GM19397 (cell line): Measurements from ENCODE around the gene HDAC7.

Experiments used
- ATAC-seq: cut with Tn5 transposase; IDR thresholded peaks from one replicate; pipeline ENCODE4 v1.9.1; 2021; ENCODE audit warnings: mild to moderate bottlenecking, moderate library complexity; ENCODE audit not compliant: unreplicated experiment

Gene HDAC7

GRCh38 chr12:47768323-47768811 lies 51.3 kb downstream of the HDAC7 start:
- ATAC-seq = no peak

DNA sequence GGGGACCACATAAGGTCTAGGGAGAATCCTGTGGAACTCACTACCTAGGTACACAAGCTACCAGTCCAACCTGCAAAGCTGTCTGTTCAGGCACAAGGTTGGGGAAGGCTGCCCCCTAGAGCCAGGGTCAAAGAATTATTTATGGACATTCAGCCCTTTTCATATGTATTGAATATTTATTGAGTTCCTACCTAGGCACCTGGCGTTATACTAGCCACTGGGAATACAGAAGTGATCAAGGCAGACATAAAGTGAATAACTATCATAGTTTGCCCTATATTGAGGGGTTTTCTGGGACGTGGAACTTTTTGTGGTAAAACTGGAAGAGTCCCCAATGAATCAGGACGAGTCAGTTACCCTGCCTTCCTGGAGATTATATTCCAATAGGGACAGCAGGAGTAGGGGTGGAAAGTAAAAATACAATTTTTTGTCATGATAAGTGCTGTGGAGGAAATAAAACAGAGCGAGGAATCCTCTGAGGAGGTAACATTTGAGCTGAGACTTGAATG lies 52.4 kb downstream of the HDAC7 start:
- no peak for ATAC-seq

DNA sequence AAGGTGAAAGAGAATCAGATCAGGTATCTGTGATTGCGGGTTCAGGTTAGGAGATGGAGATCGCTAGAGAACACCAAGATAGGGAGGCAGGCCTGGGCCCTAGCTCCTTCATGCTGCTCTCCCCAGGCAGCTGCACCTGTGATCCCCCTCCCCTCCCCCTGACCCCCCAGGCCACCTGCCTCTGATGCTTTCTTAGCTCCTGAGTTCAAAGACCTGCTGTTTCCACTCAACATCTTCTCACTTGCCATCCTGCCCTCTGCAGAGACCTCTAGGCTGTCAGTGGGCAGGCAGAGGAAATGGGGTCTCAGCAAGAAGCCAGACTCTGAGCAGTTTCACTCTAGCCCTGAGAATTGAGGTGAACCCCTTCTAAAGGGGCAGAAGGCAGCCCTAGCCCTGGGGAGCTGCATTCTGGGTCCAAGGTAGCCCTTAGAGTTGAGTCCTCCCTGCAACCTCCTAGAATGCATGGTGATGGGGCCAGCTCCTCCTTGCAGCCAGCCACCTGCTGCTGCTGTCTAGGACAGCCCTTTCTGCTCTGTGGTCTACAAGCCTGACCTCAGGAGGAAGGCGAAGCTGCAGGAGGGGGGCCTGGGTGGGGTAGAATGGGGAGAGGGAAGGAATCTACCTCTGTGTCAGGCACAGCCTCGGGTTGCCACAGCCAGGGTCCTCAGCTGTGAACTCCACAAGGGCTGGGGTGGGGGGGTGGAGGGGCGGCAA lies 53.0 kb downstream of the HDAC7 start:
- no peak for ATAC-seq

GRCh38 chr12:47763481-47764346 lies 56.0 kb downstream of the HDAC7 start:
- no peak for ATAC-seq

DNA sequence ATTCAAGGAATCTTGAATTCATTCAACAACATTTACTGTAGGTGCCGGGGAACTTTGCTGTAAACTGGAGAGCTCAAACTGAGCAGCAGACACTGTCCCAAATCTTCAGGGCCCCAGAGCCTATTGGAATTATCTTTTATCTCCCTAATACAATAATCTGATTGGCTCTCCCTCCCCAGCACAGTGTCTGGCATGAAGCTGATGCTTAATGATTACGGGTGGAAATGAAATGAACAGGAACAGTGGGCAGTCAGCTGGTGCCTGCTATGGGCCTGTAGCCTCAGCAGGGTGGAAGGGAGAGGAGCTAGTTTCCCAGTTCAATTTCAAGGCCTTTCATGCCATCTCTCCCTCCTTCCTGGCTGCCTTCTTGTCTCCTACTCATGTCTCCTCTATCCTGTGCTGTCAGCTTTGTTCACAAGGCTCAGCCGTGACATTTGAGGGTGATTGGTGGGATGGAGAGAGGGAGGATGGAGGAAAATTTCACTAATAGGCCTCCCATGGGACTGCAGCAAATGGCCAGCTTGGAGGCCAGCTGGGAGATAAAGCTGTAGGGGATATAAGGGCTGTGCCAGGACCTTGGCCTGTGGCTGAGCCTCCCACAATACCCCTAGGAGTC lies 56.7 kb downstream of the HDAC7 start:
- ATAC-seq = no peak

- ATAC-seq = peak; percentile 64
Observed at GRCh38 chr12:47758834-47759690, 60.6 kb downstream of the HDAC7 start, which contains the start of gene RAPGEF3. RAPGEF3 (minus strand) TSS chr12:47758880; CDS start chr12:47758556, 324 bp downstream.

DNA sequence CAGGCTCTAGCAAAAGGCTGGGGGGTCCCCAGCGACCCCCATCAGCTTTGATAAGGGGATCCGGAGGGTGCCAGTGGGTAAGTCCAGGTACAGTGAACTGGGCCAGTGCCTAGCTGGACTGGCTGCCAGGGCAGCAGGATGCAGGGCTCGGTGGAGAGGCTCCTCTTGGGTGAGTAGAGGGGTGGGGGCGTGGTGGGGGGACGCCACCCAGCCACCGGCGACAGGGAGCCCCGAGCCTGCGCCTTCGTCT lies 61.2 kb downstream of the HDAC7 start:
- no peak for ATAC-seq

DNA sequence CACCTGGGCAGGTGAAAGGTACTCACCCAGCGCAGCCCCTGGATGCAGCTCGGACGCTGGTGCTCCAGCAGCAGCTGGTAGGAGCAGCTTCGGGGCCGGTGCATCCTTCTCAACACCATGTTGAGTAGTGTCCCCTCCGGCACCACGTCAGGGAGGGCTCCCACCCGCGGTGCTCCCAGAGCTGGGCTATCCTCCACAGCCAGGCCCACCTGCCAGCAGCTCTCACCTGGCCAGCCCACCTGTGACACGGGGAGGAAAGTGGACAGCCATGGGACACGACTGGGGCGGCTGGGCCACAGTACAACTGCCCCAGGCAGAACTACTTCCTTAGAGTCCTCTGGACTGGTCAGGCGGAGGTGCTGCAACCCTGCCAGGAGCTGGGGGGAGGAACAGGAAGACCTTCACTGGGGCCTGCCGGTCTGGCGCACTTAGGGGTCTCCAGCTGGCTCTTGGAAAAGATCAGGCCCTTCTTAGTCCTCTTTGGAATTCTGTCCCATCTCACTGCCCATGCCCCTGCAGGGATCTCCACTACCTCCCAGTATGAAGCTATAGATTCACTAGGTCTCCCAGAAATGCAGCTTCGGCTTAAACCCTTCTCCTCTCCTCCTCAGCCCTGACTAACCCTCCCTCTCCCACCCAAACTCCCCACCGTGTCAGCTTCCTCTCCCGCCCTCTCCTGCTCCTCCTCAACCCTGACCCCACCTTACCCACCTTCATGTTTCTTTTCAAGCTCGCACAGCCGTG lies 61.7 kb downstream of the HDAC7 start:
- ATAC-seq = no peak

DNA sequence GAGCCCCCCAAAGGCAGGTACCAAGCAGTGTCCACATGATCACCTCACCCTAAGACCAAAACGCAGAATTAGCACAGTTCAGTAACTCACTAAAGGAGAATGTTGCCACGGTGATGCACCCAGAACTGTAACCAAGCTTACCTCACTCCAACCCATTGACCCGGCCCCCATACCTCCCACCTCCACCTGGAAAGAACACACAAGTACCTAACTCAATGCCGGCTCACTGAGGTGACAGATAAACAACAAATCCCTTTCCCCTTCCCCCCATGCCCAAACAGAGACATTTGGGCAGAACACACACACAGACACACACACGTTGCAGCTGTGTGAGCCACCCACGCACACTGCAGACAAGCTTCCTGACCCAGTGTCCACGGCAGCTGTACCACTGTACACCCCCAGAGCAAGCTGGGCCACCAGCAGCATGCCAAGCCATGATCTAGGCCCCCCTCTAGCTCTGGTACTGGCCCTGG lies 62.3 kb downstream of the HDAC7 start:
- ATAC-seq = no peak

GRCh38 chr12:47755655-47756562 lies 63.8 kb downstream of the HDAC7 start:
- peak; percentile 47 for ATAC-seq

DNA sequence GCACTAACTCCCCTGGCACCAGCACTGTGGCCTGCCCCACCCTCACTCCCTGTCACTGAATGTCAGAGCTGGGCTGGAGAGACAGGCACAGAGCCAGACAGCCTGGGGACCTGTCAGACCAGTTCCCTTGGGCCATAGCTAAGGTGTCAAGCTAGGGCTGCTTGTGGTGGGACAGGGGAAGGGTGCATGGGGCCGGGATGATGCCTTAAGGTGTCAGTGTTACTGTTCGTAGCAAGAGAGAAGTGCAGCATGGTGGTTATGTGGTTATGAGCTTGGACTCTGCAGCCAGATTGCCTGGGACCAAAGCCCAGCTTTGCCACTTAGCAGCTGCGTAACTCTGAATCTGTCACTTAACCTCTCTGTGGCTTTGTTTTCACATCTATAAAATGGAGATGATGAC lies 64.8 kb downstream of the HDAC7 start:
- peak; percentile 13 for ATAC-seq

DNA sequence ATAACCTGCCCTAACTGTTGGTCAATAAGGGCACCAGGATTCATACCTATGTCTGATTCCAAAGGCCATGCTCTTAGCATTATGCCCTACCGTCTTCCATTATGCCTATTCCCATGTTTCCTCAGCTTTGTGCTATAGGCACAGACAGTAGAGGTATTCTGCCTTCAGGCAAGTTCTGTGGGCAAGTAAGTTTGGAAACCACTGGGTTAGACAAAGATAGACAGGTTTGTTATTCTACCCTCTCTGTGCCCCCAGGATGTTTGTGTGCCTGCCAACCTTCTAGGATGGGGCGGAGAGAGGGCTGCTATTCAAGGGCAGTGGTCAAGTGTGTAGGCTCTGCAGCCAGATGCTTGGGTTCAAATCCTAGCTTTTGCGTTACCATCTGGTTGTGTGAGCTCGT lies 65.6 kb downstream of the HDAC7 start:
- no peak for ATAC-seq

DNA sequence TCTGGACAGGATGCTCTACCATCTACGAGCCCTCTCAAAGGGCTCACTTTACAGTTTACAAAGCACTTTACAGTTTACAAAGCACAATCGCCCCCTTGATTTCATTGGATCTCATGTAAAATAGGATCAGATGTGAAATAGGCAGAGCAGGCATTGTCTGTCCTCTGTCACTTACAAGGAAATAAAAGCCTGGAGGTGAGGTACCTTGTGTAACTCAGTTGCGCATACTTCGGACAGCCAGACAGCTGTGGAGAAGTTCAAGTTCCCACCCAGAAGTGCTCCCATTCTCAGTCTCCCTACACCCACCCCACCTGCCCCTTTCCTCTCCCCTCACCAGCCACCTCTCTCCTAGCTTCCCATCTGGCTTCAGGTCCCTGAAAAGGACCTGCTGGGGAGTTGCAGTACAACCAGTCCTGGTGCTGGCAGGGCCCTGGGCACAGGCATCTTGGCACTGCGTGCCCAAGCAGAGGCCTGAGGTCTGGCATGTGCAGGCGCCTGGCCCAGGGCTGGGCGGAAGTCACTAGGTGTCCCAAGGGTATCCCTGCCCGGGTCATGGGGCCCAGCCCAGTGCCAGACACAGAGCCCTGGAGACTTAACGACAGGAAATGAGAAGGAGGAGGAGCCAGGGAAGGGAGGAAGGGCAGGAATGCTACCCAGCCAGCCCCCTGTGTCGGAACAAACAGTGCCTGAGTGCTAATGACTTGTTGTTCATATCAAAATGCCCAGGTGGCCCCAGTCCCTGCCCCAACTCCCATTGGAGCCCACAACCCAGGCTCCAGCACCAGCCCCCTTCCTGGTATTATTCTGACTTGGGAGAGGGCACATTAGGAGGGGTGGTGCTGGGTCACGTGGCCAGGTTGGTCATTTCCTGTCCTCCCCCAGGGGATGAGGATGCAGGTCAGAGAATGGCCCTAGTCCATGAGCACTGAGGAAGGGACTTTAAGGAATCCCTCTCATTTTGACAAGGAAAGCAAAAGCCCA lies 66.4 kb downstream of the HDAC7 start:
- no peak for ATAC-seq

DNA sequence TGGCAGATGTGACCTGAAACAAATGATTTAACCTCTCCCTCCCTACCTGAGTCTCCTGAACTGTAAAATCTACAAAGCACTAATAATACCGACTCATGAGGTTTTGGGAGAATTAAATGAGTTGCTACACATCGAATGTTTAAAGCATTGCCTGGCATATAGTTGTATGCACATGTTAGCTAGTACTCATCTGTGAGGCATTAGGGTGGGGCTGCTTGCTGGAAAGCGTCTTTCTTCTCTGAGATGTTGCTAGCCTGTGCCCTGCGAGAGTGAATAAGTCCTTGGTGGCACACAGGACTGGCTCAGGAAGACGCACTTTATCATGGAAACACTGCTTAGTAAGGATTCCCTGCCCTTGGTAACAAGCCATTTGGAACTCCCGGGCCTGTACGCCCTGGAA lies 67.2 kb downstream of the HDAC7 start:
- ATAC-seq = no peak

DNA sequence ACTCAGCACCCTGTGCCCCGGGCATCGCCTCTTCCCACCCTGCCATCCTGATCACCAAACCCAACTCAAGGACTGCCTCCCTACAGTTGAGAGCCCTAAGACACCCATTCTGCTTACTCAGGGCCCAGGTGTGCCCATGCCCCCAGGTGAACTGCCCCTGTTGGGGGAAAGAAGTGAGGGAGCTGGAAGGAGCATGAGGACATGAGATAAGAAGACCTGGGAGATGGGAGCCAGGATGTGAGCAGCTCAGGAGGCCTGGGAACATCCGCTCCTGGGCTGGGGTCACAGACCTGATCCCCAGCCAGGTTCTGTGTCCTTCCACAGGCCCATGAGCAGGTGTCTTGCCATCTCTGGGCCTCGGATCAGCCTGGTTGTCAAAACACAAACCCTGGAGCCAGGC lies 67.6 kb downstream of the HDAC7 start:
- ATAC-seq = no peak

GRCh38 chr12:47751561-47751960 lies 68.1 kb downstream of the HDAC7 start:
- no peak for ATAC-seq

- ATAC-seq = no peak
Observed at GRCh38 chr12:47750916-47751470, 68.7 kb downstream of the HDAC7 start.
